Body of pancreas (tissue), 4 donors: ENCODE data around the gene RNF149.

ENCODE experiments used
- POLR2A ChIP-seq, 3 donors: fragments of 450-650 bp; IDR thresholded peaks; one replicate each; pipeline ENCODE4 v1.6.1; 2016; ENCODE audit warnings: antibody characterized with exemption in 3 of 3, mild to moderate bottlenecking in 2 of 3
- TF ChIP-seq, protein P1 (sequence below), 7 experiments: fragments of 450-650 bp in 4 of 7; fragments of 200-600 bp in 3 of 7; sonication (generic) in 3 of 7; IDR thresholded peaks; one replicate each; pipeline ENCODE4 v1.5.1; 2016 to 2019; ENCODE audit warnings: antibody characterized with exemption in 7 of 7

DNA sequence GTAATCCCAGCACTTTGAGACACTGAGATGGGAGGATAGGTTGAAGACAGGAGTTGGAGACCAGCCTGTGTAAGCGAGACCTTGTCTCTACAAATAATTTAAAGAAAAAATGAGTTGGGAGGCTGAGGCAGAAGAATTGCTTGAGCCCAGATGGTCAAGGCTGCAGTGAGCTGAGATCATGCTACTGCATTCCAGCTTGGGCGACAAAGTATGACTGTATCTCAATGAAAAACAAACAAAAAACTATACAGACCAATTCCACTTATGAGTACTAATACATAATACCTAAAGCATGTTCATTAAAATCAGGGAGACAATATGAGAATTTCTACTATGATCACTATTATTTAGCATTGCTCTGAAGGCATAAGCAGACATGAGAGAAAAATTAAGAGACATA is 12.6 kb downstream of the RNF149 start:
- TF ChIP-seq, protein P1, sequence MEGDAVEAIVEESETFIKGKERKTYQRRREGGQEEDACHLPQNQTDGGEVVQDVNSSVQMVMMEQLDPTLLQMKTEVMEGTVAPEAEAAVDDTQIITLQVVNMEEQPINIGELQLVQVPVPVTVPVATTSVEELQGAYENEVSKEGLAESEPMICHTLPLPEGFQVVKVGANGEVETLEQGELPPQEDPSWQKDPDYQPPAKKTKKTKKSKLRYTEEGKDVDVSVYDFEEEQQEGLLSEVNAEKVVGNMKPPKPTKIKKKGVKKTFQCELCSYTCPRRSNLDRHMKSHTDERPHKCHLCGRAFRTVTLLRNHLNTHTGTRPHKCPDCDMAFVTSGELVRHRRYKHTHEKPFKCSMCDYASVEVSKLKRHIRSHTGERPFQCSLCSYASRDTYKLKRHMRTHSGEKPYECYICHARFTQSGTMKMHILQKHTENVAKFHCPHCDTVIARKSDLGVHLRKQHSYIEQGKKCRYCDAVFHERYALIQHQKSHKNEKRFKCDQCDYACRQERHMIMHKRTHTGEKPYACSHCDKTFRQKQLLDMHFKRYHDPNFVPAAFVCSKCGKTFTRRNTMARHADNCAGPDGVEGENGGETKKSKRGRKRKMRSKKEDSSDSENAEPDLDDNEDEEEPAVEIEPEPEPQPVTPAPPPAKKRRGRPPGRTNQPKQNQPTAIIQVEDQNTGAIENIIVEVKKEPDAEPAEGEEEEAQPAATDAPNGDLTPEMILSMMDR (IDR thresholded peaks at IDR 0.05): no peak
- TF ChIP-seq POLR2A (IDR thresholded peaks at IDR 0.05): no peak
